IMR-90 (cell line): ENCODE results near the gene HCN4.

Experiments used
- BHLHE40 ChIP-seq: fragments of 150-350 bp; IDR thresholded peaks from 2 replicates; pipeline ENCODE4 v1.6.1; 2016; ENCODE audit warnings: mild to moderate bottlenecking, low read depth, low read length
- CTCF ChIP-seq: conservative IDR thresholded peaks from 2 replicates; pipeline ENCODE4 v1.5.1; 2012; ENCODE audit warnings: mild to moderate bottlenecking, low read depth, low read length, improper control_type of control experiment
- MAFK ChIP-seq: IDR thresholded peaks from 2 replicates; pipeline ENCODE4 v1.6.1; 2012; ENCODE audit warnings: low read depth, low read length, improper control_type of control experiment
- MXI1 ChIP-seq: IDR thresholded peaks from 2 replicates; pipeline ENCODE4 v1.6.1; 2012; ENCODE audit warnings: low read depth, mild to moderate bottlenecking, low read length, moderate library complexity, borderline replicate concordance
- POLR2A ChIP-seq: IDR thresholded peaks from 2 replicates; pipeline ENCODE4 v1.6.1; 2012; ENCODE audit warnings: mild to moderate bottlenecking, low read depth, low read length
- RAD21 ChIP-seq: IDR thresholded peaks from 2 replicates; pipeline ENCODE4 v1.6.1; 2012; ENCODE audit warnings: low read length, improper control_type of control experiment
- RFX5 ChIP-seq: IDR thresholded peaks from 2 replicates; pipeline ENCODE4 v1.8.0; 2012; ENCODE audit warnings: low read depth, mild to moderate bottlenecking, low read length, moderate library complexity
- USF2 ChIP-seq: fragments of 150-350 bp; IDR thresholded peaks from 2 replicates; pipeline ENCODE4 v1.6.1; 2017; ENCODE audit warnings: mild to moderate bottlenecking, antibody characterized with exemption, low read length, low read depth

GRCh38 chr15:73336756-73337155, 32.0 kb downstream of the HCN4 start:
- TF ChIP-seq CTCF (no peak), RFX5 (no peak), POLR2A (no peak), MAFK (no peak), BHLHE40 (no peak), RAD21 (no peak), USF2 (no peak), MXI1 (no peak)
